HCT116 (cell line): ENCODE data around the gene NKRF. TPM values are rescaled to one million over a fixed set of nuclear protein-coding genes. Genes with fewer than 3 reads are reported as not detected.

ENCODE experiments used
- ATAC-seq: fragments of 200-7000 bp; cut with Tn5 transposase; 2 replicates; pipeline ENCODE4 v1.9.1; 2020; ENCODE audit warnings: mild to moderate bottlenecking, moderate library complexity
- BruUV-seq: library from RNA; stranded (reverse); fragments of 400-500 nt; replicated peaks from 2 replicates; lab custom pipeline; 2021; lab: Mats Ljungman, UMichigan
- CTCF ChIA-PET: fragments of 300-600 bp; sonication (Branson Sonifier 250); formaldehyde crosslinking; loops from one replicate; lab custom pipeline; 2021; ENCODE audit warnings: antibody characterized with exemption; lab: Charles Lee
- POLR2A ChIA-PET: fragments of 300-600, 350-600 bp; sonication (Branson Sonifier 250); formaldehyde crosslinking; loops from one replicate; lab custom pipeline; 2021; ENCODE audit warnings: antibody characterized with exemption; lab: Charles Lee
- RAD21 ChIA-PET, 2 experiments: fragments of 300-600 bp; sonication (Branson Sonifier 250); formaldehyde crosslinking; loops; one replicate each; lab custom pipeline; 2023; ENCODE audit warnings: low total read pairs in 2 of 2; ENCODE audit not compliant: uncharacterized antibody in 2 of 2, unreplicated experiment in 2 of 2, low non-redundant PET in 1 of 2; lab: Charles Lee
- DNase-seq: peaks from one replicate; pipeline ENCODE4 v3.0.0-alpha.2; 2010; ENCODE audit warnings: low read depth, low spot score
- H2AFZ ChIP-seq: fragments of 200-600 bp; shearing (Covaris generic), sonication (generic); 2 replicates; pipeline ENCODE4 v1.6.1; 2017; ENCODE audit warnings: low read depth, mixed run types, mixed read lengths, antibody characterized with exemption, low read length; ENCODE audit not compliant: poor library complexity, severe bottlenecking
- H3K27ac ChIP-seq: 2 replicates; pipeline ENCODE4 v1.5.1; 2012; ENCODE audit warnings: low read depth, low read length
- H3K27me3 ChIP-seq: fragments of 200-600 bp; sonication (generic); 2 replicates; pipeline ENCODE4 v1.6.1; 2016; ENCODE audit warnings: mixed run types, low read length, mixed read lengths; ENCODE audit not compliant: insufficient read depth
- H3K36me3 ChIP-seq, 2 experiments: fragments of 200-500 bp in 1 of 2; fragments of 200-600 bp in 1 of 2; sonication (Bioruptor generic) in 1 of 2; sonication (generic) in 1 of 2; 2 replicates each; pipeline versions ENCODE4 v1.5.1 to v1.6.1; 2014 to 2016; ENCODE audit warnings: low read length in 2 of 2, inconsistent platforms in 1 of 2, mixed read lengths in 1 of 2, mixed run types in 1 of 2; ENCODE audit not compliant: insufficient read depth in 2 of 2, control insufficient read depth in 1 of 2
- H3K4me1 ChIP-seq, 2 experiments: fragments of 200-600 bp in 1 of 2; sonication (generic) in 1 of 2; 2 replicates each; pipeline versions ENCODE4 v1.5.1 to v1.6.1; 2012 to 2017; ENCODE audit warnings: low read length in 2 of 2, inconsistent platforms in 1 of 2, mild to moderate bottlenecking in 1 of 2, mixed read lengths in 1 of 2, mixed run types in 1 of 2, moderate library complexity in 1 of 2; ENCODE audit not compliant: insufficient read depth in 2 of 2, control insufficient read depth in 1 of 2
- H3K4me2 ChIP-seq: fragments of 200-600 bp; sonication (generic); 2 replicates; pipeline ENCODE4 v1.6.1; 2017; ENCODE audit warnings: mixed run types, low read length, mixed read lengths
- H3K4me3 ChIP-seq, 2 experiments: fragments of 200-600 bp in 1 of 2; sonication (generic) in 1 of 2; replicated peaks in 1 of 2; 2 replicates each; pipeline ENCODE4 v1.5.1; 2011 to 2016; ENCODE audit warnings: low read length in 2 of 2, control low read depth in 1 of 2, low read depth in 1 of 2, mild to moderate bottlenecking in 1 of 2, mixed read lengths in 1 of 2, mixed run types in 1 of 2
- H3K79me2 ChIP-seq: fragments of 200-600 bp; sonication (generic); 2 replicates; pipeline ENCODE4 v1.6.1; 2017; ENCODE audit warnings: mild to moderate bottlenecking, mixed run types, low read length, moderate library complexity, mixed read lengths; ENCODE audit not compliant: insufficient read depth
- H3K9ac ChIP-seq: fragments of 200-600 bp; sonication (generic); 2 replicates; pipeline ENCODE4 v1.6.1; 2016; ENCODE audit warnings: low read length, mixed read lengths
- H3K9me2 ChIP-seq: fragments of 200-600 bp; sonication (generic), shearing (Covaris generic); 2 replicates; pipeline ENCODE4 v1.6.1; 2017; ENCODE audit warnings: mixed run types, mild to moderate bottlenecking, moderate library complexity; ENCODE audit not compliant: insufficient read depth
- H3K9me3 ChIP-seq, 2 experiments: fragments of 200-500 bp in 1 of 2; fragments of 200-600 bp in 1 of 2; sonication (Bioruptor generic) in 1 of 2; sonication (generic) in 1 of 2; 2 replicates each; pipeline ENCODE4 v1.6.1; 2014 to 2017; ENCODE audit warnings: low read length in 2 of 2, mixed read lengths in 2 of 2, inconsistent platforms in 1 of 2, low read depth in 1 of 2, mild to moderate bottlenecking in 1 of 2, mixed run types in 1 of 2, moderate library complexity in 1 of 2; ENCODE audit not compliant: control insufficient read depth in 1 of 2, insufficient read depth in 1 of 2
- H4K20me1 ChIP-seq: fragments of 200-600 bp; sonication (generic), shearing (Covaris generic); 2 replicates; pipeline ENCODE4 v1.6.1; 2017; ENCODE audit warnings: mixed run types, mild to moderate bottlenecking, moderate library complexity; ENCODE audit not compliant: insufficient read depth
- CEBPB ChIP-seq: IDR thresholded peaks from 2 replicates; pipeline ENCODE4 v1.6.1; 2012; ENCODE audit warnings: low read depth
- CTCF ChIP-seq, 3 experiments: fragments of 200-600 bp in 1 of 3; sonication (generic) in 1 of 3; IDR thresholded peaks in 2 of 3; conservative IDR thresholded peaks in 1 of 3; 2 replicates each; pipeline ENCODE4 v1.5.1; 2012 to 2017; ENCODE audit warnings: low read depth in 2 of 3, low read length in 2 of 3, antibody characterized with exemption in 1 of 3, borderline replicate concordance in 1 of 3, control low read depth in 1 of 3, mild to moderate bottlenecking in 1 of 3, mixed read lengths in 1 of 3, mixed run types in 1 of 3, moderate library complexity in 1 of 3; ENCODE audit not compliant: insufficient read depth in 1 of 3
- EGR1 ChIP-seq: IDR thresholded peaks from 2 replicates; pipeline ENCODE4 v1.6.1; 2012; ENCODE audit warnings: low read depth
- ELF1 ChIP-seq: IDR thresholded peaks from 2 replicates; pipeline ENCODE4 v1.6.1; 2012; ENCODE audit warnings: low read depth, borderline replicate concordance
- RAD21 ChIP-seq: IDR thresholded peaks from 2 replicates; pipeline ENCODE4 v1.6.1; 2012; ENCODE audit warnings: low read depth, mild to moderate bottlenecking
- SP1 ChIP-seq: IDR thresholded peaks from 2 replicates; pipeline ENCODE4 v1.6.1; 2012; ENCODE audit warnings: low read depth
- ZBTB33 ChIP-seq: IDR thresholded peaks from 2 replicates; pipeline ENCODE4 v1.6.1; 2011; ENCODE audit warnings: mild to moderate bottlenecking, low read length, moderate library complexity; ENCODE audit not compliant: insufficient replicate concordance; ENCODE audit errors: extremely low read depth
- intact Hi-C: fragments of 100-400 bp; cut with micrococcal nuclease; formaldehyde crosslinking; loops from 2 replicates; pipeline ENCODE4 v1.10.0; 2022
- total RNA-seq: library from RNA; stranded (reverse); gene quantifications from one replicate; pipeline ENCODE4 v1.2.1, GENCODE V29; 2021; ENCODE audit not compliant: unreplicated experiment

NKRF gene
- total RNA-seq, 1 experiment from 2014 or later = 22.8 TPM

- DNase-seq = no peak
- H3K36me3 ChIP-seq = no peaks in the 10 kb centered on the region
- ChIA-PET RAD21 (no interaction called here), CTCF (no interaction called here), POLR2A (no interaction called here)
- no peak overlapping the region for H3K27ac ChIP-seq
- no TSS peak for BruUV-seq
- H3K9me2 ChIP-seq = no peaks in the 10 kb centered on the region
- H4K20me1 ChIP-seq = no peaks in the 10 kb centered on the region
- TF ChIP-seq RAD21 (no peak), ZBTB33 (no peak), ELF1 (no peak), EGR1 (no peak)
- no peak overlapping the region for H3K4me3 ChIP-seq
- no peaks in the 10 kb centered on the region for H3K79me2 ChIP-seq
- H3K9ac ChIP-seq = no peak overlapping the region
- ATAC-seq = no peak
- no peak overlapping the region for H2AFZ ChIP-seq
- no peaks in the 10 kb centered on the region for H3K4me1 ChIP-seq
- H3K4me2 ChIP-seq = no peak overlapping the region
- no peaks in the 10 kb centered on the region for H3K27me3 ChIP-seq
- intact Hi-C loops = no loop called here
- H3K9me3 ChIP-seq = no peaks in the 10 kb centered on the region
These were observed 40.9 kb upstream of the NKRF start for GRCh38 chrX:119647089-119647488.

- POLR2A ChIA-PET = no interaction called here
- Histone ChIP-seq H3K4me1 (no peaks in the 10 kb centered on the region), H3K27ac (no peak overlapping the region), H3K9me2 (no peaks in the 10 kb centered on the region), H3K79me2 (no peaks in the 10 kb centered on the region), H3K9ac (no peak overlapping the region), H4K20me1 (no peaks in the 10 kb centered on the region), H3K36me3 (no peaks in the 10 kb centered on the region), H2AFZ (no peak overlapping the region), H3K4me3 (no peak overlapping the region), H3K4me2 (no peak overlapping the region), H3K27me3 (no peaks in the 10 kb centered on the region), H3K9me3 (no peaks in the 10 kb centered on the region)
- DNase-seq (no peak), ATAC-seq (no peak)
- no TSS peak for BruUV-seq
- TF ChIP-seq ELF1 (no peak), SP1 (no peak), CTCF (IDR thresholded peaks at IDR 0.05 in 2 of 3, conservative IDR thresholded peaks at IDR 0.05 in 1 of 3; ENCODE audit: borderline replicate concordance in 1 of 3, insufficient read depth in 1 of 3, low read depth in 2 of 3, low read length in 2 of 3) (no peak), CEBPB (no peak)
- CTCF ChIA-PET = no interaction called here
- intact Hi-C loops = no loop called here
- RAD21 ChIA-PET = no interaction called here
These were observed 40.3 kb upstream of the NKRF start for GRCh38 chrX:119646515-119646914.
